ENCODE results near the gene LGMN.

Gene LGMN

DNA sequence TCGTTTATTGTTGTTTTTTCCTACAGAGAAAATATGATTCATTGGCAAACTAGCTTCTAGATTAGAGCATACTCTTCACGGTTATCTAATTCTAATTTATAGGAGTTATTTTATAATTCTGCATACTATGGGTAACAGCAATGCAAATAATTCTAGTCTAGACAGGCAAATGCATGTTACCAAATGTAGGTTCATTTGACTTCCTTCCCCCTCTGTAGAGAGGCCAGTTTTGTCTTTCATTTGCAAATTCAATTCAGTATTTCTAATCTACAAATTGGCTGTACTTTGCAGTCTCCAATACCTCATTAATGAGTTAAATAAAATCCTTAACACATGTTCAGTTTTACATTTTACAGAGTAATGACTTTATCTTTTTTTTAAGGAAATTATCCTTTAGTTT, 4.2 kb downstream of the LGMN start:
- H3K27me3 ChIP-seq (ENCODE audit: insufficient read depth, poor library complexity, severe bottlenecking), result peaks cover 26% of the 10 kb centered on the region
- DNase-seq (ENCODE audit: low read depth in 1 of 2, low spot score in 1 of 2), result no peak
- H3K4me3 ChIP-seq (replicated peaks; ENCODE audit: insufficient read depth, low read length), result no peak overlapping the region
- TF ChIP-seq, protein P1, sequence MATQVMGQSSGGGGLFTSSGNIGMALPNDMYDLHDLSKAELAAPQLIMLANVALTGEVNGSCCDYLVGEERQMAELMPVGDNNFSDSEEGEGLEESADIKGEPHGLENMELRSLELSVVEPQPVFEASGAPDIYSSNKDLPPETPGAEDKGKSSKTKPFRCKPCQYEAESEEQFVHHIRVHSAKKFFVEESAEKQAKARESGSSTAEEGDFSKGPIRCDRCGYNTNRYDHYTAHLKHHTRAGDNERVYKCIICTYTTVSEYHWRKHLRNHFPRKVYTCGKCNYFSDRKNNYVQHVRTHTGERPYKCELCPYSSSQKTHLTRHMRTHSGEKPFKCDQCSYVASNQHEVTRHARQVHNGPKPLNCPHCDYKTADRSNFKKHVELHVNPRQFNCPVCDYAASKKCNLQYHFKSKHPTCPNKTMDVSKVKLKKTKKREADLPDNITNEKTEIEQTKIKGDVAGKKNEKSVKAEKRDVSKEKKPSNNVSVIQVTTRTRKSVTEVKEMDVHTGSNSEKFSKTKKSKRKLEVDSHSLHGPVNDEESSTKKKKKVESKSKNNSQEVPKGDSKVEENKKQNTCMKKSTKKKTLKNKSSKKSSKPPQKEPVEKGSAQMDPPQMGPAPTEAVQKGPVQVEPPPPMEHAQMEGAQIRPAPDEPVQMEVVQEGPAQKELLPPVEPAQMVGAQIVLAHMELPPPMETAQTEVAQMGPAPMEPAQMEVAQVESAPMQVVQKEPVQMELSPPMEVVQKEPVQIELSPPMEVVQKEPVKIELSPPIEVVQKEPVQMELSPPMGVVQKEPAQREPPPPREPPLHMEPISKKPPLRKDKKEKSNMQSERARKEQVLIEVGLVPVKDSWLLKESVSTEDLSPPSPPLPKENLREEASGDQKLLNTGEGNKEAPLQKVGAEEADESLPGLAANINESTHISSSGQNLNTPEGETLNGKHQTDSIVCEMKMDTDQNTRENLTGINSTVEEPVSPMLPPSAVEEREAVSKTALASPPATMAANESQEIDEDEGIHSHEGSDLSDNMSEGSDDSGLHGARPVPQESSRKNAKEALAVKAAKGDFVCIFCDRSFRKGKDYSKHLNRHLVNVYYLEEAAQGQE (IDR thresholded peaks at IDR 0.05; ENCODE audit: insufficient replicate concordance, low read depth), result no peak
- TF ChIP-seq GABPA (IDR thresholded peaks at IDR 0.05; ENCODE audit: low read depth) (no peak), SPI1 (IDR thresholded peaks at IDR 0.05; ENCODE audit: borderline replicate concordance, low read depth) (no peak)
- H3K27ac ChIP-seq (replicated peaks), result no peak overlapping the region

DNA sequence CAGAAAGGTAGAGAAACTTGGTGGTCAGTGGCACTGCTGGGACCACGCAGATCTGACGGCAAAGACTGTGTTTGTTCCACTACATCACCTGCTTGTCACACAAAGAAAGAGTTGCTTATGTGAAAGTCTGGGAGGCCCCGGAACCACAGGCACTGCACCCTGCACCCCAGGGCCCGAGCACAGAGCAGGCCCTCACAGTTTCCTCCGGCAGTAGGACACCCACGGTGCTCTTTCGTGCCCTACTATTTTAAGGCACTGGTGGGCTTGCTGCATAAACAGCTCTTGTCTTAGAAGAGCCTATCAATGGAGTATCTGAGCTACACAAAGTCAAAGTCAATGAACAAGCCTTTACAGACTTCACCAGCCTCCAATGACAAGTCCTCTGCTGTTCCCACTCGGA, 8.0 kb downstream of the LGMN start:
- Histone ChIP-seq H3K4me3 (replicated peaks; ENCODE audit: insufficient read depth, low read length) (no peak overlapping the region), H3K27me3 (ENCODE audit: insufficient read depth, poor library complexity, severe bottlenecking) (peaks cover 11% of the 10 kb centered on the region), H3K27ac (replicated peaks) (no peak overlapping the region)
- no peak for DNase-seq (ENCODE audit: low read depth in 1 of 2, low spot score in 1 of 2)
- TF ChIP-seq GABPA (IDR thresholded peaks at IDR 0.05; ENCODE audit: low read depth), result no peak
- TF ChIP-seq POLR2AphosphoS5 (IDR thresholded peaks at IDR 0.05; ENCODE audit: low read depth), result no peak
- TF ChIP-seq CTCF (IDR thresholded peaks at IDR 0.05; ENCODE audit: insufficient read depth, low read length), result no peak
- TF ChIP-seq, protein P1 (IDR thresholded peaks at IDR 0.05; ENCODE audit: insufficient replicate concordance, low read depth), result no peak
- TF ChIP-seq SPI1 (IDR thresholded peaks at IDR 0.05; ENCODE audit: borderline replicate concordance, low read depth), result no peak

DNA sequence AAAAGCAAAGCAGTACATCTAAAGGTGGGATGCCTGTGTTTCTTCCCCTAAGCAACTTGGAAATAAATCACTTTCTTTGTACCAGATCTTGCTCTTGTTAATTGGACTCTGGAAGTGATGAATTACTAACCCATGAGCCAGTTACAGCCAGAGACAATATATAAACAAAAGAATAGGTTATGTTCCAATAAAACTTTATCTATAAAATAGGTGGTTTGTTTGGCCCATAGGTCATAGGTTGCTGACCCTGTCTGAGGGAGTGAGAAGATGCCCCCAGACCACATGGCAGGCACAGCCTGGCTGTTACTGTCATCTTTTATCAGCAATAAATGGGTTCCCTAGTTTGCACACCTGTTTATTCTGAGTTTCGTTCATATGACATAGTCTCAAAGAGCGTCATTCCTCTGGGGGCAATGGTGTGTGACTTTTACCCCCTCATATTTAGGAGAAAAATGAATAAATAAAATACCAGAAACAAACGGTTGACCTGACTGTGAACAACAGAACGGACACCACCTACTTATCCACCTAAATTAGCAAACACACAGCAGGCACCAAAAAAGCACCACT, 10.7 kb downstream of the LGMN start:
- no peak overlapping the region for H3K27ac ChIP-seq (replicated peaks)
- peaks cover 15% of the 10 kb centered on the region for H3K27me3 ChIP-seq (ENCODE audit: insufficient read depth, poor library complexity, severe bottlenecking)
- TF ChIP-seq GABPA (IDR thresholded peaks at IDR 0.05; ENCODE audit: low read depth), result no peak
- TF ChIP-seq SPI1 (IDR thresholded peaks at IDR 0.05; ENCODE audit: borderline replicate concordance, low read depth), result no peak
- no peak for TF ChIP-seq POLR2AphosphoS5 (IDR thresholded peaks at IDR 0.05; ENCODE audit: low read depth)
- no peak for TF ChIP-seq CTCF (IDR thresholded peaks at IDR 0.05; ENCODE audit: insufficient read depth, low read length)
- TF ChIP-seq, protein P1 (IDR thresholded peaks at IDR 0.05; ENCODE audit: insufficient replicate concordance, low read depth), result no peak
- no peak for DNase-seq (ENCODE audit: low read depth in 1 of 2, low spot score in 1 of 2)
- no peak overlapping the region for H3K4me3 ChIP-seq (replicated peaks; ENCODE audit: insufficient read depth, low read length)
